HG03439 (cell line): ENCODE data around the gene METTL14.
A peak's percentile ranks its signal among the peaks of the same experiment; 100 is the strongest.
"Not testable (repeated sequence)": the region's sequence is repeated elsewhere in the genome, so short reads cannot be mapped to it uniquely, and the experiment has no call there.

ENCODE experiments used
- ATAC-seq: cut with Tn5 transposase; IDR thresholded peaks from one replicate; pipeline ENCODE4 v1.9.1; 2021; ENCODE audit warnings: mild to moderate bottlenecking, moderate library complexity; ENCODE audit not compliant: unreplicated experiment

The METTL14 gene

DNA sequence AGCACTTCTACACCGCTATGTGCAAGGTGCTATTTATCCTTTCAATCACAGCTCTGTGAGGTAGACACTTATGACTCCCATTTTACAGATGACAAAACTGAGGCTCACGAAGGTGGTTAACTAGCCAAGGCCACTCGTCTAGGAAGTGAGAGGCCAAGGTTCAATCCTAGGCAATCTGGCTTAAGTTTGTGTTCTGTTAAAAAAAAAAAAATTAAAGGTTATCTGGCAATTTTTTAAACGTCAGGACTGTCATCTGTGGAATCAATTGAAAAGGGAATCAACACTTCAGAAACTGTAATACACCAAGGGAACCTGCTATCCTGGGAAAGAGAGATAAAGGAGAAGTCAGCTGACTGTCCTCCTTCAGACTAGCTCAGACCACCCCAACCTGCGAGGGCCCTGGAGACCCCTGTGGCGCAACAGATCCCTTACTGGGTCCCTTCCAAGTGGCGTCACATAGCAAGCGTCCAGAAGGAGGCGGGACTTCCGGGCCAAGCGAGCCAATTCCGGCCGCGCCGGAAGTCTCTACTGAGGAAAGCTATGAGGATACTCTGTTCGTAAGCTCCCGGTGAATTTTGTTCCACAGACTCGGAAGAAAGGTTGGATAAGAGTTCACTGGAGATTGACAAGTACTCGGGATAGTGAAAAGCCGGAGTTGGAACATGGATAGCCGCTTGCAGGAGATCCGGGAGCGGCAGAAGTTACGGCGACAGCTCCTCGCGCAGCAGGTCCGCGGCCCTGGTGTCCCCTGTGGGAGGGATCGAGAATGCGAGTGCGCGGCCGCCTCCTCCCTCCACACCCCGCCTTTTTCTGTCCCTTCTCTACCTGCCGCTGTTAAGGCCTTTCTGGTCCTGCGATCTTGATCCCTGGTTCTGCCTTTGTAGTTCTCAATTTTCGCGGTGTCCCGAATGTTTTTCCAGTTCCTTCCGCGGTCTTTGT is at the start of gene METTL14:
TSS of gene METTL14 (plus strand) at position 520 of the 939 bp plus-strand sequence. CDS start at position 663, 143 bp downstream.
- ATAC-seq = peak; percentile 100

DNA sequence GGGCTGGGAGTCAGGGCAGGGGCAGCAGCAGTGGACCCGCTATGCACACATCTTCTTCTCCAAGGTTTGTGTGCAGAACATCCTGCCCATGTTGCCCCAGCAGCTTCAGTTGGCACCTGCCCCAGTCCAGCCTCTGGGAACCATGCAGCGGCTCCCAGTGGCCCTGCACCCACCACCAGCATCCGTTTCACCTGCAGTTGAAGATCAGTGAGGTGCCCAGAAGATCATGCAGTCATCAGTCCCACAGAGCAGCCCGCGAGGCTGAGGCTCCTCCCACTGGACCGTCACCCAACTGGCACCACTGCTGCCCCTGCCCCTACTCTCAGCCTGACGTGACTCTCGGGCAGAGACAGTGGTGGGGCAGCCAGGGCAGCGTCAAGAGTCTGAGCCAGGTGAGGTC is 49.1 kb upstream of the METTL14 start:
- ATAC-seq = not testable (repeated sequence)

DNA sequence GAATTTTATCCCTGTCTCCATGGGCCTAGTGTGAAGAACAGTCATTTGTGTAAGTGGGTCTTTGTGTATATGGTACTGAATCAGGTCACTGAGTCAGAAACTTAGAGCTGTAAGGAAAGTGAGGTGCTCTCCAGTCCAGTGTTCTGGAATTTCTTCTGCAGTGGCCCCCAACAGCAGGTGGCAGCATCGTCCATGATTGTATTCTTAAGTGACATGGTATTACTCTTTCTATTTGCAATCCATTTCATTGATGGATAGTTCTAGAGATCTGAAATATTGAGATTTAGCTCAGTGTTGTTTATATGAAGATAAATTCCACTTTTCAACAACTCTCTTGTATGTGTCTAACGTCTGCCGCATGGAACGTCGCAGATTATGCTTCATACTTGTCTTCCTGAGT is 20.5 kb upstream of the METTL14 start:
- not testable (repeated sequence) for ATAC-seq

GRCh38 chr4:118669220-118669619 is 16.0 kb upstream of the METTL14 start:
- ATAC-seq = not testable (repeated sequence)

DNA sequence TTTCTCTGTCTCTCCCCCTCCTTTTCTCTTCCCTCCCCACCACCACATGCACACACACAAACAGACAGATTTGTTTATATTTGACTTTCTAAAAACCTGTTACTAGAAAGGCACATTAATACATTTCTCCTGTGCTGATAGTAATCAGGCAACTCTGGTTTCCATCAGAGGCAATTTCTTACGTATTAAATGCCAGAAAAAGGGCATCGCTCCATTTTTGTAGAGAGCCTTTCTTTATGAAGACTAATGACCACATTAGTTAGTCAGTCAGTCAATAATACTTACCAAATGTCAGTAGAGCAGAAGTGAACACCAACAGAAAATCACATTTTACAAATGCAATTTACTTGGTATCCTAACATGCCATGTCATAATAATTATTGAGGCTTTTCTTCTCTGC is 14.2 kb upstream of the METTL14 start:
- not testable (repeated sequence) for ATAC-seq

GRCh38 chr4:118676128-118676527 is 9.1 kb upstream of the METTL14 start:
- ATAC-seq = no peak

- no peak for ATAC-seq
These were observed 4.4 kb upstream of the METTL14 start for GRCh38 chr4:118680808-118681207.

DNA sequence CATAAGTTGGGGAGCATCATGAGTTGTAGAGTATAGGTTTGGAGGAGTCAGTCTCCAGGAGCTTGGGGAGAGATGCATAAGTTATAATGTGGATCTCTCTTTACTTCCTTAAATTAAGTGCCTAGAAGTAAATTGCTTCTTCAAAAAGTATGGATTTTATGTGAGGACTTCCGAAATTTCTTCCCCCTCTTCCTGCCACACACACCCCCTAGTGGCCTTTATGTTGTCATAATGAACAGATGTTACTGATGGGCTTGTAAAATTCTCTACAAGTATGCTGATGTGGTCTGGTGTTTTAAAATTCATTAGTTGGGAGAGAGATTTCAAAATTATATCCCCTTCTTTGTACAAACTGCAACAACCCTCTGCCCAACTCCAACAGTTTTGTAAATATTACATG is 2.3 kb upstream of the METTL14 start:
- no peak for ATAC-seq

DNA sequence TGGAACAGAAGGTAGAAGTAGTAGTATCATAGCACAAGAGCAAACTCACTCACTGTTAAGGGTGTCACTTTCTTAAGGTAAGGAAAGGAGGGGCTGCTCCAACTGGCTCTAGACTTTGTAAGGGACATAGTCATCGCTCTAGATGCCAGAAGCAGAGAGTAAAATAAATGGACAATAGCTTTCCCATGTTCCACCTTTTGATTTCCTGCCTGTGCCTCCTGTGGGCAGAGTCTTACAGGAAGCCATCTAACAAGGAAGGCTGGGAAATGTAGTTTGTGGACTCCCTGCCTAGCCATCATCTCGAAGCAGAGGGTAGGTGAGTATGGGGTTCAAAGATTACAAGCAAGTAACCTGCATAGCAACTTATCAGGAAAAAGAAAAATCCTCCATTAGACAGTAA is 1.7 kb upstream of the METTL14 start:
- no peak for ATAC-seq

DNA sequence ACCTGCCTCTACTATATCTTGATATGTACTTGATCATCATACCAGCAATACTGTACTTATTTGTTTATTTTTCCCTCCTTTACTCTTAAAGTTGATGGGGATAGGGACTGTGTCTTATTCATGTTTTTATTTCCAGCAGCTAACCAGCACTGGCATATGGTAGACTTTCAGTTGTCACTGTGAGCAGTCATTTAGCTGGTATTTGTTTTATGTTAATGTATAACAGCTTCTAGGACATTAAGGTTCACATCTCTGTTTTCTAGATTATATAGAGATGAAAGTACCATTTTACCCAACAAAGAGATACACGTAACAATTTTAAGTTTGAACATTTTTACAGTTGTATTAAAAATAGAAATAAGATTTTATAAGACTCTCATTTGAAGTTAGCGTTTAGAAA is 17.9 kb downstream of the METTL14 start:
- ATAC-seq = no peak

DNA sequence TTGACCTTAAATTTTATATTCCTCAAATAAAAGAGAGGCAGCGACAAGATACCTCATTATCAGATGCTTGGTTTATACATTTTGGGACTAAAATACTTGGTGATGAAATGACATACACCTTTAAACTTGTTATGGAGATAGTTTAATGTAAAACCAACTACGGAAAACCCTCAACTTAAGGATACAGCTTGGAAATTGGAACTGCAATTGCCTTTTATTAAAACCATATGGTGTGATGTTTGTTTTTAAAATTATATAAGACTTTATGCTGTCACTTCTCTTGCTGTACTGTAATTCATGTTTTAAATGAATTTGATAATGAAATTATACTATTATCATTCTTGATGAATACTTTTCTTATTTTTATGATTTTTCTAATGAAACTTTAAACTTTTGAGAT is 25.9 kb downstream of the METTL14 start:
- no peak for ATAC-seq

DNA sequence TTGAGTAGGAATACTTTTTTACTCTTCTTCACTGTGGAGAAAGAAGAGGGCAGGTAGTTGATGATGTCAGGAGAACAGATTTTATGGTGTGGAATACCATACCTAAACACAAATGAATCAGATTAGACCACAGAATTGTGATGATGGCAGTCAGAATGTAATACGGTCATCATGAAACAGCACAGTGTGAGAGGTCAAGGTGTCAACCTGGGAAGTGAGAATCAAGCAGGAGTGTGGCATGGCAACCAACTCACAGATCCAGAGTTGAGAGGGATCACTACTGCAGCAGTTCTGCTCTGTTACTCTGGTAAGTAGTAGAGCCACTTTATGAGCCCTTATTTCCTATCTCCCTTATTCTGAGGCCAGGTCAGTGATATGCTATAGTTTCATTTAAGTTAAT is 27.7 kb downstream of the METTL14 start:
- ATAC-seq = no peak

- no peak for ATAC-seq
These were observed 29.5 kb downstream of the METTL14 start for GRCh38 chr4:118714682-118715081.

GRCh38 chr4:118716304-118716703 is 31.1 kb downstream of the METTL14 start:
- ATAC-seq = no peak

DNA sequence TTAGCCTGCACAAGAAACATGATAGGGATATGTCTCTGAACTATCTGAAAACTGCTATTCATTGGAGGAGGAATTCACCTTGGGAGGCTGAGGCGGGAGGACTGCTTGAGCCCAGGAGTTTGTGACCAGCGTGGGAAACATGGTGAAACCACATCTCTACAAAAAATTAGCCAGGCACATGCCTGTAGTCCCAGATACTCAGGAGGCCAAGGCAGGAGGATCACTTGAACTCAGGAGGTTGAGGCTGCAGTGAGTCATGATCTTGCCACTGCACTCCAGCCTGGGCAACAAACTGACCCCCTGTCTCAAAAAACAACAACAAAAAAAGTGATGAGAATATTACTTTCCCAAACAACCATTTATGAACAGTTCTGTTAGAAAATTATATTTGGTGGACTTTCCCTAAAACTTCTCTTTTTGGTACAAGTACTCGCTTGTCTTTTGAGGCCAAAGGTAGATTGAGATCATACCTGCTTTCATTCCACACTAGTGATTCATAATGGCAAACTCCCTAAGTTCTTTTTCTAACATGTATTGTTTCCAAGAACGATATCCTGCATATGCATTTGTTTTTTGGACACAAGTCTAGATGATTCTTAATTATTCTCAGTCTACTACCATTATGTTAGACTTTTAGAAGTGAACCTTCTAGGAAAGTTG is 33.4 kb downstream of the METTL14 start:
- ATAC-seq = no peak

DNA sequence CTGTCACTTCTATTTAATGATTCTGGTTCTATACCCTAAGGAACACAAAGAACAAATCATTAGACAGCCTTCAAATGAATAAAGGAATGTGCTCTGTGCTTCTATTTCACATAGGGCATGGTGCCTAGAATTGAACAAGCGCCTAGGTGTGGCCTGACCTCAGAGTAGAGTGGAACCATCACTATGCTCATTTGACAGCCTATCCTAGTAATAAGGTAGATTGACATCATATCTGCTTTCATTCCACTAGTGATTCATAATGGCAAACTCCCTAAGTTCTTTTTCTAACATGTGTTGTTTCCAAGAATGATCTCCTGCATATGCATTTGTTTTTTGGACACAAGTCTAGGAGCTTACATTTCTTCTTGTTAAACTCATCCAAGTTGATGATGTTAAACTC is 36.6 kb downstream of the METTL14 start:
- ATAC-seq = no peak

DNA sequence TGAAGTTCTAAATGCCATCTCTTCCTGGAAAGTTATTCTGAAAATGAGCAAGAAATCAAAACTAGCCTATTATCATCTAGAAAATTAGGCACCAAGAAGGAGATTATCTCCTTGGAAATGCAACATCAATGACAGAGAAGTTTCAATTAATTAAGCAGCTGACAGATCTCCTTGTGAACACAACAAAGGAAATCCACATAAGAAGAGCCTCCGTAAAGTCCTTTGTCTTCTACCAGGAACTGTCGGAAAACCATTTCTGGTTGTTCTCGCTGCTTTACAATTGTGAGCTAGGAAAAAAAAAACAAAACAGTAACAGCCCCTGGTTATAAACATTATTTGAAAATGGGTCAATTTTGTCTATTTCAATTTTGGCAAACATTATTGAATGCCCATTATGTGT is 38.2 kb downstream of the METTL14 start:
- ATAC-seq = no peak

DNA sequence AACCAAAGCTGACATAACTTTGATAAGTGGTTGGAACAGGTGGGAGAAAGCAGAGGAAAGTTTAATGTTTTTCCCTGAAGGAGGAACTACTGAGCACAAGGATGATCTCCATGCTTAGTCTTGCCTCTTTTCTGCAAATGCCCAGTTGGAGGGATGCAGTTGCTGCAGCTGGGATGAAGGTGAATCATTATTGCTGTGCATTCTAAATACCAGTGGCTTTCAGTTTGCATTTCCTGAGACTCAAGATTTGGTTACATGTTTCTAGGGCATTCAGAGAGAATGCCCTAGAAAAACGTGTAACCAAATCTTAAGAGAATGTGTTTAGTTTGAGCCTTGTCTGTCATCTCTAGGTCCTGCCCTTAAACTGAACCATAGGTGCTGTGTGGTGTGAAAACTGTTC is 42.2 kb downstream of the METTL14 start:
- ATAC-seq = no peak

DNA sequence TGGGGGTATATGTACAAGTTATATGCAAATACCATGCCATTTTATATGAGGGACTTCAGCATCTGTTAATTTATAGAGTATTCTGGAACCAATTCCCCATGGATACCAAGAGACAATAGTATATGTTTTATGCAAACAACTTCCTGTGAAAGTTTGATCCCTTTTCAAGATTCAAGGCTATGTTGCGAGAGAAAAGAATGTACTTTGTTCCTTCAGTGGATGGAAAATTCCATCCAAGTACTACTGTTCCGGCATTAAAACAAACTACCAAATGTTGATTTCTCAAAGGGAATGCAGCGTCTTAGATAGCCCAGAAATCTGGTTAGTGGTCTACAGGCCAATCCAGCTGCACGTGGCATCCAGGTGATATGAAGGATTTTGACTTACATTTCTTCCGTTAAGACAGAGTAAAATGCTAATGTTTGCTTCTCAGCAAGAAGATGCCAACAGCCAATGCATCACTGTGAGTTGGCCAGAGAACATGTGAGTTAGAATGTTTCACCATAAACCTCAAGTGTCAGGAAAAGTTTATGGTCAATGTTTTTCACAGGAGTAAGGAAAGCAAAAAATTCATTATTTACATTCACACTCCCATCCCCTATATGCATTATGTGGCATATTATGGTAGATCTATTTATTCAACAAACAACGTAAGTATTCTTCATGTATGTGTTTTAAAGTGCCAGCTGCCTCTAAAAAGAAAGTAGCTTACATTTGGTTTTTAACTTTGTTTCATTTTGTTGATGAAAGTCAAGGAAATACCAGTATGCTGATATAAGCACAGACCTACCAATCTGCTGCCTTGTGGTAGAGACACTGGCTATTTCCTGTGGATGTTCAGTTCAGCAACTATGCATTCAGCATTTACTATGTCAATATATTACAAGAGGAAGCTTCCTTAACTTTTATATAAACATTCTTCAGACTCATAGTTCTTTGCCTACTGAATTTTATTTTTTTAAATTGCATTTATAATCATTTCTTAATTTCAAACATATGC is 44.4 kb downstream of the METTL14 start:
- ATAC-seq = no peak

- ATAC-seq = no peak
These were observed 45.5 kb downstream of the METTL14 start for GRCh38 chr4:118730683-118731082.
